ENCODE results near the gene CLIC6.

The CLIC6 gene

GRCh38 chr21:34730756-34731445 lies 62.1 kb downstream of the CLIC6 start:
- no peak for DNase-seq

GRCh38 chr21:34732388-34732821 lies 63.6 kb downstream of the CLIC6 start:
- no peak for DNase-seq

- DNase-seq = no peak
Observed at GRCh38 chr21:34733852-34734251, 65.1 kb downstream of the CLIC6 start.

GRCh38 chr21:34734696-34735095 lies 65.9 kb downstream of the CLIC6 start:
- no peak for DNase-seq

DNA sequence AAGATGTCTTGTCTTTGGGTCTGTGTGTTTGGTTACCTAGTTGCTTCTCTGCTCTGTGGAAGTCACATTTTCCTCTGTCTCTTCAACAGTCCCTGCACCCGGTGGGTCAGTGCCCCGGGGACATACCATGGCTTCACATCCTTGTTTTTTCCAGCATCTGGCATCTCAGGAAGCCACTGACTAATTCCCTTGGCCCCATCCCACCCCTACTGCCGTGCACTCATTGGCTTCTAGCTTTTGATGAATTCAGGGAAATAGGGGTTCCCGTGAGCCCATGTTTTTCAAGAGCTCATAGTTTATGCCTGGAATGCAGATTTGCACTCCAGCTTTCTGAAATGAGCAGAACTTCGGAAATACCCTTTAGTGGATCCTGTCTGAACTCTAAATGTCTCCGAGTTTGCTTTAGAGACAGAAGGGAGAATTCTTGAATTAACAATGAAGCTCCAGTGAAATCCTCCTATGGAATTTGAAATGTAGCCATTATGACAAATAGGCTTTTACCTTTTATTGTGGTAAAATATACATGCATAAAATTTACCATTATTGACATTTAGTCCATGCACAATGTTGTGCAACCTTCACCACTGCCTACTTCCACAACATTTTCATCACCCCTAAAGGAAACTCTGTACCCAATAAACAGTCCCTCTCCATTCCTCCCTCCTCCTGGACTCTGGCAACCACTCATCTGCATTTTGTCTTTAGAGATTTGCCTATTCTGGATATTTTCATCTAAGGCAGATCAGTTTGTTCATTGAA lies 67.5 kb downstream of the CLIC6 start:
- no peak for DNase-seq

DNA sequence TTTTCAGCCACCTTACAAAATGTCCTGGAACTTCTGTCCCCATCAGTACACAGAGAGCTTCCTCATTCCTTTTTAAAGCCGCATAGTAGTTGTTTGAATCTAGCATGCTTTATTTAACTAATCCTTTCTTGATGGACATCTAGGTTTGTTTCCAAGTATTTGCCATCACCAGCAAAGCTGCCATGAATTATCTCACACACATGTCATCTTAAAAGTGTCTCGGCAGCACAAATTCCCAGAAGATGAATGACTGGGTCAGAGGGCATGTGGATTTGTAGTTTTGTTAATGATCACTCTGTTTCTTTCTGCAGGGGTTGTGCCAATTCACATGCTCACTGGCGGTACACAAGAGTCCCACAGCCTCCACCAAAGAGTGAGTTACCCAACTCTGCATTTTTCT lies 68.3 kb downstream of the CLIC6 start:
- DNase-seq = no peak

DNA sequence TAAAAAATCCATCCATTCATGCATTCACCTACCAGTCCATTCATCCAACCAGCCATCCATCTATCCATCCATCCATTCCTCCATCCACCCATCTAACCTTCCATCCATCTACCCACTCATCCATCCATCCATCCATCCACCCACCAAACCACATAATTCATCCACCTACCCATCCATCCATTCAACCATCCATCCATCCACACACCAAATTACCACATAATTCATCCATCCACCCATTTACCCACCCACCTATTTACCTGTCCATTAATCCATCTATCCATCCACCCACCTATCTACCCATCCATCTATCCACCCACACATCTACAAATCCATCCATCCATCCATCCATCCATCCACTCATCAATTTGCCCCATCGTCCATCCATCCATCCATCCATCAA lies 71.4 kb downstream of the CLIC6 start:
- DNase-seq = no peak

- no peak for DNase-seq
Observed at GRCh38 chr21:34743285-34743684, 74.5 kb downstream of the CLIC6 start.

DNA sequence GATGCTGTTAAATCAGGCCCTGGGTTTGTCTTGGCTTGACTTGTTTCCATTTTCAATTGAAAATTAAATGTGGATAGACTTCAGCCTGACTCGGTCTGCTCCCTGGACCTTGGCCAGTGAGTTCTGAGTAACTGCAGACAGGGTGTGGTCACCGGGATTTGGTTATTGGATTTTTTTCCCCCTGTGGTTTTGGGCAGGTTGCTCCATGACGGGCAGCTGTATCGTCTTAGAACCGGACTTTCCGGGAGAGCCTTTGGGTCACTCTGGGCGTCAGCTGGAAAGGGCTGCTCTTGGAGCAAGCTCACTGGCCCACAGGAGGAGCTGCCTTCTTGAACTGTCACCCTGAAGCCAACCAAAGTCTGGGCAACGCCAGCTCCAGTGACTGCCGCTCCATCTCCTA lies 75.0 kb downstream of the CLIC6 start:
- no peak for DNase-seq

- DNase-seq = no peak
Observed at GRCh38 chr21:34744801-34745200, 76.0 kb downstream of the CLIC6 start.

DNA sequence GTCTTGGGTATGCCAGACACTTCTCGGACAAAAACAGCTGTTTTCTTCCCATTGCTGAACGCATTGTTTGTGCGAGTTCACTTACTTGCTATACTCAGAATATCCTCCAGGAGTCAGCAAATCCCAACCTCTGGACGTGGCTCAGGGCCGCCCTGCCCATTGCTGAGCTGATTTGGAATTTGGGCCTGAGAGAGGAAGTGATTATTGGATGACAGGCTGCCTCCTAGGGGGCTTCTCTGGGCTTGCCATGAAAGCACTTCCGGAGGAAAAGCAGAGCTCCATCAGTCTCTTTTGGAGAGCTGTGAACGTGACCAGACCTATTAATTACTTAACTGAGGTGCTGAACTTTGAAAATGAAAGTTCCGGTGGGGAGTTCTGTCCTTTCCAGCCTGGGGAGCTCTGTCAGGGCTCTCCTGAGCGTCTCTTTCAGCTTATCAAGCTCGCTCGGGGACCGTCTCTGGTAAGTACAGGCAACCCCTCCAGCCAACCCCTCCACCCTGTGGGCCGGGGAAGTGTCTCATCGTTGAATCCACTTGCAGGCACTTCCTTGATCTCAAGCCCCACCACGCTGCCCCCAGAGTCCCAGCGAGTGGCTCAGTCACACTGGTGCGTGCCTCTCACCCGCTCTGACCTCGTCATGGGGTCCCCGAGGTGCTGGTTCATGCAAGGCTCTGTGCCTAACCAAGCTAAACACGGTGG lies 76.9 kb downstream of the CLIC6 start:
- DNase-seq = peak; percentile 27

GRCh38 chr21:34748862-34749261 lies 80.1 kb downstream of the CLIC6 start:
- DNase-seq = no peak

GRCh38 chr21:34754690-34755647 lies 86.2 kb downstream of the CLIC6 start:
- no peak for DNase-seq

- DNase-seq = no peak
Observed at GRCh38 chr21:34761758-34762330, 93.0 kb downstream of the CLIC6 start.

GRCh38 chr21:34762786-34763185 lies 94.0 kb downstream of the CLIC6 start:
- DNase-seq = no peak

- no peak for DNase-seq
Observed at GRCh38 chr21:34764715-34765284, 96.0 kb downstream of the CLIC6 start.

DNA sequence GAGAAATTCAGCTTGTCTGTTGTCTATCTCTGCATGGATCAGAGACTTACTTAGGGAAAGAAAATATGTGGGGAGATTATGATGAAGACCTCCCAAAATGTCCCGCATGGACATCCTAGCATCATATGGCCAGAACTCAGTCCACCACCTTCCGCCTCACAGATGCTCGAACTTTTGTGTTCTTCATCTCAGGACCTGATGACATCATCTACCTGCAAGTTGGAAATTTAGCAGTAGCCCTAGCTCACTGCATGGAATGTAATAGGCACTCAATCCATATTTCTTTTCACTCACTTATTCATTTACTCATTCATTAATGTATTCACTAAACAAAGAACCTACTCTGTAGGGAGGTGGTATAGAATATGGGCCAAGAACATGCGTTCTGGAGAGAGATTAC lies 96.8 kb downstream of the CLIC6 start:
- DNase-seq = no peak

DNA sequence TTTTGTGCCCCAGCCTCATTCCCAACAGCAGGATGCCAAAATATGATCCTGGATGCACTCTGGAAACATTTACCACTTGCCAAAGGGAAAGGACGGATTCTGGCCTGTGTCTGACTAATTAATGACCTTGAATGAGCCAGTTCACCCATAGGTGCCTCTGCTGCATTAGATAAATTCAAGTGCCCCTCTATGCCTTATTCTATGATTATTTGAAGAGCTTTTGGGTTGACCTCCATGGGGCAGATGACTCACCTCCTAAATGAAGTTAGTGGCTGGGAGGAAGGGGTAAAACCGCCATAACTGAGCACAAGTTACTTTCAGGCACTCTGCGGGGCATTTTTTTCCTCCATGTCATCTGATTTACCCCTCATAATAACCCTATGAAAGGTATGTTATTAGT lies 98.1 kb downstream of the CLIC6 start:
- no peak for DNase-seq

Data from activated CD4-positive, alpha-beta T cell treated with anti-CD3 and anti-CD28 coated beads, Interleukin-2, amount 50 U/mL, for 1 hour (primary cell).